H1 (cell line): ENCODE results near the gene ARHGEF11.

Experiments
- ATF3 ChIP-seq: IDR thresholded peaks from 2 replicates; pipeline ENCODE4 v1.6.1; 2011; ENCODE audit warnings: low read depth, mild to moderate bottlenecking, low read length; ENCODE audit not compliant: insufficient read depth
- EZH2 ChIP-seq: fragments of 200-600 bp; sonication (generic); IDR thresholded peaks from 2 replicates; pipeline ENCODE4 v1.7.1; 2012; ENCODE audit warnings: low read depth, mild to moderate bottlenecking, moderate library complexity, low read length, inconsistent platforms; ENCODE audit not compliant: severe bottlenecking
- POLR2A ChIP-seq, 2 experiments: IDR thresholded peaks; 1 replicate in 1 of 2; 2 replicates in 1 of 2; pipeline ENCODE4 v1.6.1; 2011; ENCODE audit warnings: low read depth in 2 of 2, low read length in 2 of 2, mild to moderate bottlenecking in 2 of 2; ENCODE audit errors: control extremely low read depth in 1 of 2
- RFX5 ChIP-seq: IDR thresholded peaks from 2 replicates; pipeline ENCODE4 v1.6.1; 2011; ENCODE audit warnings: low read depth, low read length, improper control_type of control experiment, borderline replicate concordance
- SIX5 ChIP-seq: IDR thresholded peaks from 2 replicates; pipeline ENCODE4 v1.6.1; 2011; ENCODE audit warnings: mild to moderate bottlenecking, low read depth, low read length
- SP1 ChIP-seq: IDR thresholded peaks from 2 replicates; pipeline ENCODE4 v1.6.1; 2011; ENCODE audit warnings: low read depth, low read length
- SP2 ChIP-seq: IDR thresholded peaks from 2 replicates; pipeline ENCODE4 v1.6.1; 2012; ENCODE audit warnings: mild to moderate bottlenecking, low read length, inconsistent platforms
- SRF ChIP-seq: IDR thresholded peaks from 2 replicates; pipeline ENCODE4 v1.6.1; 2011; ENCODE audit warnings: mild to moderate bottlenecking, low read depth, low read length, moderate library complexity
- TF ChIP-seq, protein P1 (sequence below), 3 experiments: IDR thresholded peaks; 1 replicate in 2 of 3; 2 replicates in 1 of 3; pipeline versions ENCODE4 v1.5.1 to v1.6.1; 2011; ENCODE audit warnings: low read length in 3 of 3, mild to moderate bottlenecking in 3 of 3, inconsistent platforms in 2 of 3, low read depth in 1 of 3, moderate library complexity in 1 of 3; ENCODE audit not compliant: insufficient read depth in 1 of 3; ENCODE audit errors: control extremely low read depth in 1 of 3

- TF ChIP-seq SP2, result no peak
- TF ChIP-seq ATF3, result no peak
- TF ChIP-seq EZH2, result no peak
- TF ChIP-seq, protein P1, sequence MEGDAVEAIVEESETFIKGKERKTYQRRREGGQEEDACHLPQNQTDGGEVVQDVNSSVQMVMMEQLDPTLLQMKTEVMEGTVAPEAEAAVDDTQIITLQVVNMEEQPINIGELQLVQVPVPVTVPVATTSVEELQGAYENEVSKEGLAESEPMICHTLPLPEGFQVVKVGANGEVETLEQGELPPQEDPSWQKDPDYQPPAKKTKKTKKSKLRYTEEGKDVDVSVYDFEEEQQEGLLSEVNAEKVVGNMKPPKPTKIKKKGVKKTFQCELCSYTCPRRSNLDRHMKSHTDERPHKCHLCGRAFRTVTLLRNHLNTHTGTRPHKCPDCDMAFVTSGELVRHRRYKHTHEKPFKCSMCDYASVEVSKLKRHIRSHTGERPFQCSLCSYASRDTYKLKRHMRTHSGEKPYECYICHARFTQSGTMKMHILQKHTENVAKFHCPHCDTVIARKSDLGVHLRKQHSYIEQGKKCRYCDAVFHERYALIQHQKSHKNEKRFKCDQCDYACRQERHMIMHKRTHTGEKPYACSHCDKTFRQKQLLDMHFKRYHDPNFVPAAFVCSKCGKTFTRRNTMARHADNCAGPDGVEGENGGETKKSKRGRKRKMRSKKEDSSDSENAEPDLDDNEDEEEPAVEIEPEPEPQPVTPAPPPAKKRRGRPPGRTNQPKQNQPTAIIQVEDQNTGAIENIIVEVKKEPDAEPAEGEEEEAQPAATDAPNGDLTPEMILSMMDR (IDR thresholded peaks at IDR 0.05; ENCODE audit: control extremely low read depth in 1 of 3, insufficient read depth in 1 of 3, low read depth in 1 of 3, low read length in 3 of 3), result no peak
- no peak for TF ChIP-seq RFX5
- TF ChIP-seq POLR2A (IDR thresholded peaks at IDR 0.05; ENCODE audit: control extremely low read depth in 1 of 2, low read depth in 2 of 2, low read length in 2 of 2), result no peak
- no peak for TF ChIP-seq SRF
- TF ChIP-seq SP1, result no peak
- no peak for TF ChIP-seq SIX5
Observed at GRCh38 chr1:157090771-157091170, 45.2 kb upstream of the ARHGEF11 start.
